ENCODE measurements around the gene B3GNT7.
"Not testable (repeated sequence)": the region's sequence is repeated elsewhere in the genome, so short reads cannot be mapped to it uniquely, and the experiment has no call there.

Gene B3GNT7

DNA sequence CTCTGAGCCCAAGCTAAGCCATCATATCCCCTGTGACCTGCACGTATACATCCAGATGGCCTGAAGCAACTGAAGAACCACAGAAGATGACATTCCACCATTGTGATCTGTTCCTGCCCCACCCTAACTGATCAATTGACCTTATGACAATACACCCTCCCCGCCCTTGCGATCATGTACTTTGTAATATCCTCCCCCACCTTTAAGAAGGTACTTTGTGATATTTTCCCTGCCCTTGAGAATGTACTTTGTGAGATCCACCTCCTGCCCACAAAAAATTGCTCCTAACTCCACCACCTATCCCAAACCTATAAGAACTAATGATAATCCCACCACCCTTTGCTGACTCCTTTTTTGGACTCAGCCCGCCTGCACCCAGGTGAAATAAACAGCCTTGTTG is 34.9 kb downstream of the B3GNT7 start:
- DNase-seq = not testable (repeated sequence)

DNA sequence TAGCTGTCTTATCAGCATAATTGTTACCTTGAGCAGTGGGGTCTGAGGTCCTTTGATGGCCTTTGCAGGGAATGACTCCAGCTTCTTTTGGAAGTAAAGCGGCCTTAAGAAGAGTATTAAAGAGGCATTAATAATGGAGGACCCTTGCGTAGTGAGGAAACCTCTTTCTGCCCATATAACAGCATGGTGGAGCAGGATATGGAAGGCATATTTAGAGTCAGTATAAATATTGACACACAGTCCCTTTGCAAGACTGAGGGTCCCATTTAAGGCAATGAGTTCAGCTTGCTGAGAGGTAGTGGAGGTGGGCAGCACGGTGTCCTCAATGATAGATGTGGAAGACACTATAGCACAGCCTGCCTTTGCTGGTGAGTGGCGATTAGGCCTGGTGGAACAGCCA is 36.1 kb downstream of the B3GNT7 start:
- no peak for DNase-seq

DNA sequence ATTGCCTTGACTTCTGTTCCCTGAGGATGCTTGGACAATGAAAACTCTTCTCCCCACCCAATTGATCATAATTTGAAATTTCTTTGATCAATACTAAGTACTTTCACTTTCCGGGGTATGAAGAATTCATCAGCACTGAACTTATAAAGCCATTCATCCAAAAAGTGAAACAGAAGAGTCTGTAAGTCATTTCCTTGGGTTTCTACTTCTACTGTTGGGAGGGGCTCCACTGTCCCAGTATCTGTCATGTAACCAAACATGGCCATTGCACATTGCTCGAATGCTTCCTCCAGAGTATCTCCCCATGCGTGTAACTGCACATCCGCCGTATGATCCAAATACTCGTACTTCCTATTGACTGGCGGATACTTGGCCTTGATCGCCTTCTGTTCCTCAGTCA is 38.5 kb downstream of the B3GNT7 start:
- no peak for DNase-seq

DNA sequence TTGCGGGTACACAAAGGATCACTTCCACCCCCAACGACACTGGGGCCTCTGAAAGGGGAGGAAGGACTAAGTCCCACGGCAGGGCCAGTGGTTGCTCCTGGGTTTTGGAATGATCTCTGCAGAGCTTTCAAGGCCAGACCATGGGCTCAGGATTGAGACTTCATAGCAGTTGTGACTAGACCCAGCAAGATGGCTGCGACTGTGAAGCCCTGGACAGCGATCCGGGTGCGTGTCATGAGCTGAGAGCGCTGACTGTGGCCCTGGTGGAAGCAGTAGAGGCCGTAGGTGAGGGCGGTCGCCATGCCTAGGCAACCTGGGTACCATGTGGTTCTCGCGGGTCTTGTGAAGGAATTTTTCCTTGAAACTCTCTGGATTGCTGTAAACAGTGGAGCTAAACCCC is 41.4 kb downstream of the B3GNT7 start:
- DNase-seq = no peak

DNA sequence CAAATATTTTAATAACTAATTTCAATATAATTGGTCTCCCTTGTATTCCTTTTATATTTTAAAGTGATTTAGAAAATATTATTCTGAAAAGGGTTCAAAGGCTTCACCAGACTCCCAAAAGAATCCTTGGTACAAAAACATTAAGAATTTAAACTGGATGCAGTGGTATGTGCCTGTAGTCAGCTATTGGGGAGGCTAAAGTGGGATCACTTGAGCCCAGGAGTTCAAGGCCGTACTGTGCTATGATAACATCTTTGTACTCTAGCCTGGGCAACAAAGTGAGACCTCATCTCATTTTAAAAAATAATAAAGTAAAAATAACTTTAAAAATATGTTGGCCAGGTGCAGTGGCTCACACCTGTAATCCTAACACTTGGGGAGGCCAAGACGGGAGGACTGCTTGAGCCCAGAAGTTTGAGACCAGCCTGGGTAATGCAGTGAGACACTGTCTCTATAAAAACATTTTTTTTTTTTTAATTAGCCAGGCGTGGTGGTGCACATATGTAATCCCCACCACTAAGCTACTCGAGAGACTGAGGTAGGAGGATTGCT is 54.1 kb downstream of the B3GNT7 start:
- DNase-seq = no peak

DNA sequence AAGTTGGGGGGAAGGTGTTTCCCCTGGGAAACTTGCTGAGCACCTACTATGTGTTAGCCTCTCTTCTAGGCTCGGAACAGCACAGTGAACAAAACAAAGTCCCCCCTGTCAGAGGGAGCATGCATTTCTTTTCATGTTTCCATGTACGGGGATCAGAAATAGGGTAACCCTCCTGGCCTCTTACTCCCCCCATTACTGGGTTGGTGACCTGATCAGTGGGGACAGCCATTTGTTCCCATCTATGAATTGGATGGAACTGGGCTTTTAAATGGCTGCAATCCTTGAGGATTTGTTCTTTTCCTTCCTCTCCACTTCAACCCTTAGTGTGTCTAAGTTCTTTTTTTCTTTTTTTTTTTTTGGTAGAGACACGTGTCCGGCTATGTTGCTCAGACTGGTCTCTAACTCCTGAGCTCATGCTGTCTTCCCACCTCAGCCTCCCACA is 55.1 kb downstream of the B3GNT7 start:
- no peak for DNase-seq
